Stimulated activated CD4-positive, alpha-beta T cell treated with anti-CD3 and anti-CD28 coated beads, Interleukin-2, amount 100 ng/mL, for 48 hours (primary cell): ENCODE measurements around the gene CABYR.

Experiments used
- DNase-seq, 2 donors: peaks; one replicate each; pipeline ENCODE4 v3.0.0-alpha.2; 2020

The CABYR gene, protein sequence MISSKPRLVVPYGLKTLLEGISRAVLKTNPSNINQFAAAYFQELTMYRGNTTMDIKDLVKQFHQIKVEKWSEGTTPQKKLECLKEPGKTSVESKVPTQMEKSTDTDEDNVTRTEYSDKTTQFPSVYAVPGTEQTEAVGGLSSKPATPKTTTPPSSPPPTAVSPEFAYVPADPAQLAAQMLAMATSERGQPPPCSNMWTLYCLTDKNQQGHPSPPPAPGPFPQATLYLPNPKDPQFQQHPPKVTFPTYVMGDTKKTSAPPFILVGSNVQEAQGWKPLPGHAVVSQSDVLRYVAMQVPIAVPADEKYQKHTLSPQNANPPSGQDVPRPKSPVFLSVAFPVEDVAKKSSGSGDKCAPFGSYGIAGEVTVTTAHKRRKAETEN

DNA sequence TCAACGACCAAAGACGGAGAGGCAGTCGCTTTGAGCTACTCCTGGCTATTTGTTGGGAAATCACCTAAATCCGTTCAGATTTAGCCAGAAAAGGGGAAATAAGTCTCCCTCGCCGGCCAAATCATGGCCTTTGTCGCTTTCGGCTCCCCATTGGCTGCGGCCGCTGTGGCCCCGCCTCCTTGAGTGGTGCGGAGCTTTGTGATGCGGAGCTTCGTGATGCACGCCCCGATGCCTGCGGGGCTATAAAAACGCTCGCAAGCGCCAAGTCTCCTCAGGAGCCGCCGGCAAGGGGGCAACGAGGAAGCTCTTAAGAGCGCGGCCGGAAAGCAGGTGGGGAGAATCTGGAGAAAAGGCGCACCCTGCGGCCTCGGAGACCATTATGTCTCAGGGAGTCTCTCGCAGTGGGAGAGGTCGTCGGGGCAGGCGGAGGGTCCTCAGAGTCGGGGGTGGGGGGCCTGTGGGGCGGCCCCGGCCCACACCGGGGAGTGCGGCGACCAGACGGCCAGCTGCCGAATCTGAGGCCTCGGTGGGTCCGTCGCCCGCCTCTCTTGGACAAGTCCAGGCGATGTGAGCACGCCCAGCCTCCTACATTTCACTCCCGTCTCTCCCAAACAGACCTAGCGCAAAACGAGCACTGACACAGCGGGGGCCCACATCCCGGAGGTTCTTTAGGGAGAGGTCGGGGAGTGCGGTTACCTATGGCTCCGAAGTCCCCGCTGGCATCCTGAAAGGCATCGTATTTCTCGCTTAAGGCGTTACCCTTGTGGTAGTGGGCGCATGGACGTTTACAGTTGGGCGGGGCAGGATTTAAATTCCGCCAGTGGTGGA is at the start of gene CABYR:
CABYR (plus strand) TSS at position 274 of the 828 bp plus-strand sequence. CDS start 4,053 bp downstream, outside the sequence.
- DNase-seq: peak; percentile 57 to 70

DNA sequence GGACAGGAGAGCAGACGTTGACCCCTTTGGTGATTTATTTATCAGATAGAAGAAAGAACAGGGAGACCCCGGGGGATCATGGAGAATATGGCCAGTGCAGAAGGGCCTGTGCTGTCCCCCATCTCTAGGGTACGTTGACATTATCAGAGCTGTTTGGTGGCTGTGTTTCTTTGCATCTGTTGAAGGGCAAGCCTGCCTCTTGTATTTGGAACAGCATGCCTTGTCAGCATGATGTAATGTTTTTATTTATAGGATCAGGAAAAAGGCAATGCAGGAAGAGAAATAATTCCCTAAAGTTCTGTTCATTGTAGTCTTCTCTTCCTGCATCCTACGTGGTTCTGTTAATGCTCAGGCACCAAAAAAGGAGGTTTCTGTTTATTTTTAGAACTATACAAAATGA is 49.8 kb upstream of the CABYR start:
- no peak for DNase-seq

DNA sequence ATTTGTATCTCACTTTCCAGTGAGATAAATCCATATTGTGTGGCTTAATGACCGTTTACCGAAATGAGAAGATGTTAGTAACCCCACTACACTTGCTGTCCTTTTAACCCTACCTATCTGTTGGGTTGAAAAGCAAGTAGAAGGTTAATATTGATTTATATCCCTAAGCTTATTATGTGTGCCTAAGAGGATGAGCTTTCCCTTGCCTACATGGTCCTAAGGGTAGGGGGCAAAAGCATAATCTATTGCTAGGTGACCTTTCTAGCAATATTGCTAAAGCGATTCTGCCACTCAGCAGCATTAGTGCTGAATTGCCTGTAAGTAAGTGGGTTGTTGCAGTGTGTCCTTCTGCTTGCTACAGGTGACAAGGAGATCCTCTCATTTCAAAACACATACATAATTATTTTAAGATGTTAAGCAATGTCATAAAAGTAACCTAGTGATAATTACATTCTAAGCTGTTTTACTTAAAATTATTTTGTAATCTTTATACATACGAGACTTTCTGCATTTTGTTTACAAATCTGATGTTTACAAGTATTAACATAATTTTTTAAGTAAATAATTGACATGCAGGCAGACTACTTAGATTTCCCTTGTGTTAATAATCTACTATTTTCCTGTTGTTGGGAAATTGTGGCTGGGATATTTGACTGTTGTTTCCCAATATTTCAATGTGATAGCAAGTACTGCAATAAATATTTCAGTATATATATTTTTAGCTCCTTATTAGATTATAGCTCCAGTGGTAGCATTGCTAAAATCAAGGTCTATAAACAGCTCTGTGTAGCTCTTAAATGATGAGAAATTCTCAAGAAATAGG is 49.1 kb upstream of the CABYR start:
- DNase-seq: no peak

DNA sequence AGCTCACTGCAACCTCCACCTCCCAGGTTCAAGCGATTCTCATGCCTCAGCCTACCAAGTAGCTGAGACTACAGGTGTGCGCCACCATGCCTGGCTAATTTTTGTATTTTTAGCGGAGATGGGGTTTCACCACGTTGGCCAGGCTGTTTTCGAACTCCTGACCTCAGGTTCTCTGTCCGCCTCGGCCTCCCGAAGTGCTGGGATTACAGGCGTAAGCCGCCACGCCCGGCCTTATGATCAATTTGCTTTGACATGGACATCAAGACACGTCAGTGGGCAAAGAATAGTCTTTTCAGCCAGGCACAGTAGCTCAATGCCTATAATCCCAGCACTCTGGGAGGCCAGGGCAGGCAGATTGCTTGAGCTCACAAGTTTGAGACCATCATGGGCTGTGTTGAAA is 48.0 kb upstream of the CABYR start:
- DNase-seq: no peak

DNA sequence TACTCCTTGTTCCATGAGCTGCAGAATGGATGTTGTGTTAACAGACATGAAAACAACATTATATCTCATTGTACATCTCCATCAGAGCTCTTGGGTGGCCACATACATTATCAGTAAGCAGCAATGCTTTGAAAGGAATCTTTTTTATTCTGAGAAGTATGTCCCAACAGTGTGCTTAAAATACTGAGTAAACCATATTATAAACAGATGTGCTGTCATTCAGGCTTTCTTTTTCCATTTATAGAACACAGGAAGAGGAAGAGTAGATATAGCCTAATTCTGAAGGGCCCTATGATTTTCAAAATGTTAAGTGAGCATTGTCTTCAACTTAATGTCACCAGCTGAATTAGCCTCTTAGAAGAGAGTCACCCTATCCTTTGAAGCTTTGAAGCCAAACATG is 44.3 kb upstream of the CABYR start:
- no peak for DNase-seq

DNA sequence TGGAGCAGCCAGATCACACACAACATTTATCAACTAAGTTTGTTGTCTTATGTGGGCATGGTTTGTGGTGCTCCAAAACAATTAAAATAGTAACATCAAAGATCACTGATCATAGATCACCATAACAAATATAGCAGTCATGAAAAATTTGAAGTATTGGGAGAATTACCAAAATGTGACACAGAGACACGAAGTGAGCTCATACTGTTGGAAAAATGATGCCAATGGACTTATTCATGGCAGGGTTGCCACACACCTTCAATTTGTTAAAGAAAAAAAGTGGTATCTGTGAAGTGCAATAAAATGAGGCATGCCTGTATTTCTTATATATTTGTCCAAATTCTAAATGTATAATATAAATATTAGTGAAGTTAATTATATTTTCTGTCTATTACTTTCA is 42.9 kb upstream of the CABYR start:
- DNase-seq: no peak

DNA sequence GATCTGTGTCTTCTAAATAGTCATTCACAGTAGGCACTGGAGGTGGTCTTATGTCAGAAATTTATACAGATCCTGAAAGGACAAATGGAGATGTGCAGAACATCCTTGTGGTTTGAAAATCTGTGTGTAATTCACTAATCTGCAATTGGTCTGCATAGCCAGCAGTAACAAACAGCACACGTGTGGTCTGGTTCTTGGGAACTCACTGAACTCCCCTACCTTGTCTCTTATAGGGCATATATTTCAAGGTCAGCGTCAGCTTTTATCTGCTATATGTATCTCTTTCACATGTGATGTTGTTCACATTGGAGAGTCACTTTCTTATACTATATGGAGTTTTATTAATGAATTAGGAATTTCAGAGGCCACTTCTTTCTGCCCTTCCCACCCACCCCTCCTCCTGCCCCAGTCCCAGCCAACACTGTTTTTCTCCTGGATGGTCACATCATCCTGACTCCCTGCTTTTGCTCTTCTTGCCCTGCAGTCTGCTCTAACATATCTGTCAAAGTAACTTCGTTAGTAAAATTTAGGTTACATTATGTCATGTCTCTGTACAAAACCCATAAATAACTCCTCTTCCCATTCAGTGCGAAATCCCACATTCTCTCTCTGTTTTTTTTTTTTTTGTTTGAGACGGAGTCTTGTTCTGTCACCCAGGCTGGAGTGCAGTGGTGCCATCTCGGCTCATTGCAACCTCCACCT is 35.4 kb upstream of the CABYR start:
- DNase-seq: no peak

DNA sequence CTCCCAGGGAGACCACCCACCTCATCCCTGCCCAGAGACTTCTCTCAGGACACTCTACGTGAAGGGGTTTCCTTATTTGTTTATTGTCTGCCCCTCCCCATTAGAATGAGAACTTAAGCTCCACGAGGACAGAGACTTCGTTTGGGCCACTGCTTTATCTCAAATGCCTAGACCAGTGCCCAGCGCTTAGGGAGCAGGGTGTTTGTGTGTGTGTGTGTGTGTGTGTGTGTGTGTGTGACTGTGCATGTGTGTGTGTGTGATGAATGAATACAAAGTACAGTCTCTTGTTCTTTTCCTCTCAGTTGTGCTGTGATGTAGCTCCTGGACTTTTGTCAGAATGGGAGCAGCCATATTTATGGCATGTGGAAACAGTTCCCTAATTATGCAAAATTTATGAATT is 34.4 kb upstream of the CABYR start:
- DNase-seq: no peak

DNA sequence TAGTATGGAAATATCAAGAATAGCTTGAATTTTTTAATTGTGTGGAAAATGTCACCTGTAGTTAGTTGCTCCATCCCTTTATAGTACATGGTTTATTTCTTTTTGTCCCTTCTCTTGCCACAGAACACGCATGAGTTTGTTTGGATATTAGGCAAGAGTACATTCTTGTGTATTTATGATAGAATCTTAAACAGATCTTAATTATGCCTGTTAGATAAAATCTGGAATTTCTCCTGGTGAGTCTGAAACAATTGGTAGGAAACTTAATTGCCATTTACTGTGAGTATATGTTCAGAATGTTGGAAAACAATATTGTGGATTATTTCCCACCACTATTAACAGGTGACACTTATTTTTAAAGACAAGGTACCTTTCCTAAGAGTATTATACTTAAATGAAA is 30.2 kb upstream of the CABYR start:
- DNase-seq: no peak

DNA sequence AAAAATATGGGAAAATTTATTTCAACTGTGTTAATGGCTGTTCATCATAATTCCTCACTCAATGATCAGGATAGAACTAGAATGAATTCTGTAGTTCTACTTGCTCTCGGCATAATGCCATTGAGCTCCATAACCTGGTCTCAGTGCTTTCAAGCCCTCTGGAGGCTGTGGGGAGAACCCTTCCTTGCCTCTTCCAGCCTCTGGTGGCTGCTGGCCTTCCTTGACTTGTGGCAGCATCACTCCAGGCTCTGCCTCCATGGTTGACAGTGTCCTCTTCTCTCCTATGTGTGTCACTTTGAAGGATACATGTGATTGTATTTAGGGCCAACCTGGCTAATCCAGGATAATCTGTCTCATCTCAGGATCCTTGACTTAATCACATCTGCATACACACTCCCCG is 26.9 kb upstream of the CABYR start:
- DNase-seq: no peak

DNA sequence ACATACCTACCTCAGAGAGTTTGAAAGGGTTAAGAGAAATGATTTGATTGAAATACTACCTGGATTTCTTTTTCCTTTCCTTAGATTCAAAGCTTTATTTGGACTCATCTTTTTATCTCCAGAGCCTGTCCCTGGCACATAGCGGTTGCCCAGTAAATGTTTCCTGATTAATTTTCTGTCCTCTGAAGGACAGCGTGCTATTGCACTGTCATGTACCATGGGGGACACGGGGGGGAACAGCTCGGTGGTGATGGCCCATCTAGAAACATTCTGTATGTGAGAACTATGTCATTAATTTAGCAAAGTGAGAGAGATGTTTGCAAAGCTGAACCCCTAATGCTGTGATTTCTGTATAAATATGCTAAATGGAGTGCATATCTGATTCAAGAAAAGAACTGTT is 26.4 kb upstream of the CABYR start:
- DNase-seq: no peak

DNA sequence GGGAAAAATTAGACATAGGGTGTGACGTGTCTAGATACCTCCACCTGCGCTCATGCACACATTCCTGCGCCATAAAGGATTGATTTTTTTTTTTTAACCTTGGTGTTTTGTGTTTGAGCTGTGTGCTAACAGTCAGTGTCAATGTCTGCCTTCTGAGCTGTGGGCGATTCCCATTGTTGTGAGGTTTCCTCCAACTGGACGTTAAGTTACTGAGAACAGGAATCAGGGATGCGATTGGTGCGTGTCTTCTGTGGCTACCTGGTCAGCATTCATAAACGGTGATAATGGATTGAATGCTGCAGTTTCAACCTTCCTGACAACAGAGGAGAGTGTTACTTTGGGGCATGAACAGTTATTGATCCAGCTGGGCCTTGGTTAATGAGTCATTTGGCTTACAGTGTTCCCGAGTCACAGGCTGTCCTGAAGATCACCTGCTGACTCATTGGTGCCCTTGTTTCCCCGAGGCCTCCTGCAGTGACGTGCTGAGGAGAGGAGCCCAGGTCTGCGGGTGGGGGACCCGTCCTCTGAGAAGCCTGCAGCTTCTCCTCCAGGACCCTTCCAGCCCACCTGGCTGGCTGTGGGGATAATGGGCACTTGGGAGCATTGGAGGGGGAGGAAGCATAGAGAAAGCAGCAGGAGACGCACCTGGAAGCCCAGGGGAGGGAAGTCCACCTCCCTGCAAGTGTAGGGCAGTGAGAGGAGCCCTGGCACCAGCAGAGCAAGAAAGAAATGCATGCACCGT is 25.8 kb upstream of the CABYR start:
- DNase-seq: no peak

DNA sequence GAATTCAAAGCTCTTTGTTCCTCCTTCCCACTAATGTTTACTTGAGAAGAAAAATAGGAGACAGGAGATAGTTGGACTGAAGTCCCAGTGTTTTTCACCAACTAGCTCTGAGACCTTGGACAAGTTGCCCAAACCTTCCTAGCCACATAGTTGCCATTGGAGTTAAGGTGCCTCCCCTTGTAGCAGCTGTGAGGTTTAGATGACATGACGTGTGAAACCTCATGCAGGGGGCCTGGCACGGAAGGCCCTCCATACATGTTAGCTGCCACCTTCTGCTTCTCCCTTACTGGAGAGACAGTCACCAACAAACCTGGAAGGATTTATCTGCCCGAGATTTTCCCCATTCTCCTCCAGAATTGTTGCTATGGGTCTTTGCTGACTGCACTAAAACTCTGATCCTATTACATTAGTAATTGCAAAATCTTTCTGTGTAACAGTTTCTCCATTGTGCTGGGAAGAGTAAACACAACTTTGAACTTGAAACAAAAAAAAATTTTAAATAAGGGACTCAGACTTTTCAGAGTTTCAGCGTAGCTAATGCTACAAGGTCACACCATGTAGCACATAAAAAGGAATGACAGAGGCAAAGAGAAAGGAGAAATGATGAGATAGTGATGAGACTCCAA is 23.8 kb upstream of the CABYR start:
- DNase-seq: no peak

DNA sequence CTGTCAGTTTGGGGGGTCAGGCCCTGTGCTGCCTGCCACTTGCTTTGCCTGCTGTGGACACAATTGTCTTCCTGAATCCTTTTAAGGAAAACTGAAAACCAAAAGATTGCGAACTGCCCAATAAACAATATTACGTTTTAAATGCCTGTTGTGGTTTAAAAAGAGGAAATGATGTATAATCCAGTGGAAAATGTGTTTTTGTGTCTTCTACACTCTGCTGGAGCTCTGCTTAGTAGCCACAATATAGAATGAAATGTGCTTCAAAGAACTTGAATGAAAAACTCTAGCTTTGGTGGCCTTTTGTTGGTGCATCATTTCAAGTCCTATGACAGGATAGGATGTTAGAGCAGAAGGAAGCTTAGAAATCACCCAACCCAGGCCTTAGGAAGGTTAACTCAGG is 23.2 kb upstream of the CABYR start:
- no peak for DNase-seq

DNA sequence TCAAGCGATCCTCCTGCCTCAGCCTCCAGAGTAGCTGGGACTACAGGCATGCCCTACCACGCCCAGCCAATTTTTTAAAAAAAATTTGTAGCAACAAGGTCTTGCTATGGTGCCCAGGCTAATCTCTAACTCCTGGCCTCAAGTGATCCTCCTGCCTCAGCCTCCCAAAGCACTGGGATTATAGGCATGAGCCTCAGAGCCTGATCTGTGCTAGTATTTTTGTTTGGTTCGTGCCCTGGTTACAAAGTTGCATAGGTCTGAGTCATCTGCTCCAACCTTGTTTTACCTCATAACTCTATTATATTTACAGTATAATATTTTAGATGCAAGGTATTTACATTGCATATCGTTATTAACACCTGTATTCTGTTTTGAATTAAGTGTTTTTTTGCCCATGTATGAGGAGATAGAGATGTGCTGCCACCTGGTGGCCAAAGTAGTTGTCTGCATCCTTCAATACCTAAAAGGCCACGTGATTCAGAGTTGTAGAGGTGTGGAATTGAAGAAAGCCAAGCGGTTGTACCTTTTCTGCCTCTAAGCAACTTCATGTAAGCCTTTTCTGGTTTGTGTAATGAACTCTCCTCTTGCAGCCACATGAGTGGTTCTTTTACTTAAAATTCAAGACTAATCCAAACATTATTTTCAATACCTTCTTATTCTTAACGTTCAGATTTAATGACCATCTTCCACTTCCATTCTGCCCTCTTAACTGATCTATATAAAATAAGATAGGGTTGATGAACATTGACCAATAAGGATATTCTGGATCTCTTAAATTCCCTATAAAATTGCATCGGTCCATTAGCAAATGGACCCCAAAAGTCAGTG is 19.9 kb upstream of the CABYR start:
- DNase-seq: peak; percentile 72 to 79

DNA sequence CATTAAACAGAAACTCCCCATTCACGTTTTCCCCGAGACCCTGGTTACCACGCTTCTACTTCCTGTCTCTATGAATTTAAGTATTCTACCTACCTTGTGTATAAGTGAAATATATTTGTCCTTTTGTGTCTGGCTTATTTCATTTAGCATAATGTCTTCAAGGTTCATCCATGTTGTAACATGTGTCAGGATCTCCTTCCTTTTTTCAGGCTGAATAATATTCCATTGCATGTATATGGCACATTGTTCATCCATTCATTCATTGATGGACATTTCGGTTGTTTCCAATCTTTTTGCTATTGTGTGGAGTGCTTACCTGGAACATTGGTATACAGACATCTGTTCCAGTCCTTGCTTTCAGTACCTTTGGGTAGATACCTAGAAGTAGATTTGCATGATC is 18.2 kb upstream of the CABYR start:
- DNase-seq: no peak

DNA sequence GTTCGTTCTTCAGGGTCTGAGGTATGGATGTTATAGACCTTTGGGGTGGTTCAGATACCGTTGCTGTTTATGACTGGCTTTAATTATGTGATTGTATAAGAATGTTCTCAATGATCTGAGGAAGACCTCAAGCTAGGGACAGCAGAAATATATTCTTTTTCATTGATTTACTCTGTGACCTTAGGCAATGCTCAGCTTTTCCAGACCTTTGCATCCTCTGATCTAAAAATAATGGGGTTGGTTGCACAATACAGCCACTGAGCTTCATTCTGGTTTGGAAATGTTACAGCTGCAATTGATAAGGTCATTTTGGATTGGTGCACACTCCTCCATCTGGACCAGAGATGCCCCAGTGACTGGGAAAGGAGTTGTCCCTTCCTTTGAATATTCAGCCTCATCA is 17.2 kb upstream of the CABYR start:
- DNase-seq: no peak

DNA sequence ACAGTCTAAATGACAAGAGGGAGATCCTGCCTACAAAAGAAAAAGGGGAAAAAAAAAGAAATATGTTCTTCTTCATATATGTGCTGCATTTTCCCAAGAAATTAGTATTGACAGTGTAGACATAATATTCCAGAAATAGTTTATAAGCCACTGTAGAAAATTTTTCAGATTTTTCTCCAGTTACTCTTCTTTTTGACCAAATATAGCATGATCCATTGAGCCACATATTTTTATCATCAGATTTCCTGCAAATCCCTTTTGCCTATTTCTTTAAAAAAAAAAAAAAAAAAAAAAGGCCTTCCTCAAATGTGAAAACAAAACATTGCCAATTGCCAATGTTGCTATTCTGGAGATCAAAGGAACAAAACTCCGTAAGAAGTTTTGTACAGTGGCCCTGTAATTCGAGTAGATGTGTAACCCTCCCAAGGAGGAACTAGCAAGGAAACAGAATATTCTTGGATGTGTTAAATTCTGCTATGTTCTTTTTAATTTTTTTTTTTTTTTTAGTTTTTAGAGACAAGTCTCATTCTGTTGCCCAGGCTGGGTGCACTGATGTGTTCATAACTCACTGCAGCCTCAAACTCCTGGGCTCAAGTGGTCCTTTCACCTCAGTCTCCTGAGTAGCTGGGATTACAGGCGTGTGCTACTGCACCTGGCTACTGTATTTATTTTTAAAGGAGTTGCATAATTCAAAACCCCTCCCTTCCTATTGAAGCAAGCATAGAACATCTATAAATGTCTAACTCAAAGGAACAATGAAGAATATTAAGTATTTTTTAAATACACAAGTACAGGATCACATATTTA is 12.5 kb upstream of the CABYR start:
- DNase-seq: no peak

DNA sequence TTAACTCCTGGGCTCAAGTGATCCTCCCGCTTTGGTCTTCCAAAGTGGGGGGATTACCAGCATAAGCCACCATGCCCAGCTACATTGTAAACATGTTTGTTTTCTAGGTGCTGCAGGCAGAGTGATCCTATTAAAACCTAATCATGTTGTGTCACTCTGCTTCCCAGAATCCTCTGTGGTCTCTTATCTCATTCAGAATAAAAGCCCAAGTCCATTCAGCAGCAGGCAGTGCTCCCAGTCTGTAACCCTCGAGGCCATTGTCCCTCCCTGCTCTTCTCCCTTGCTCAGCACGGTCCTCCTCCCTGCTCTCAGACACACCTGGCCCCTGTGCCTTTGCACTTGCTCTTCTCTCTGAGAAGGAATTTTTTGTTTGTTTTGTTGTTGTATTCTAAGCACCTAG is 11.1 kb upstream of the CABYR start:
- no peak for DNase-seq

DNA sequence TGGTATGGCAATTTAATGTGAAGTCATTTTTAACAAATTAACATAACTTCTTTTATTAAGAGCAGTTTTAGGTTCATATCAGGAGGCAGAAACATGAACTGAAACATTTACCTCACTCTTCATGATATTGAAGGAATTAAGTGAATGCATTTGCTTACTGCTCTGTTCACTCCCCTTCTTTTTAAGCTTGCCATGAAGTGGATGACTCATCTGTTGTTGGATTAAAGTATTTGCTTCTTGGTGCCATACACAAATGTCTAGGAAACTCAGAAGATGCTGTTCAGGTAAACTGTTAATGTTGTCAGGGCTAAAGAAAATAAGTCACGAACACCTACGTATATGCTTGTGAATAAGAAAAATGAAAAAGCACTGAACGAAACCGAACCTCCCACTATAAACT is 10.2 kb upstream of the CABYR start:
- no peak for DNase-seq
